GM23248 (cell line): ENCODE data around the gene PWP2. TPM values are rescaled to one million over a fixed set of nuclear protein-coding genes. Genes with fewer than 3 reads are reported as not detected.
"Not testable (repeated sequence)": the region's sequence is repeated elsewhere in the genome, so short reads cannot be mapped to it uniquely, and the experiment has no call there.

Experiments
- DNase-seq: peaks from one replicate; pipeline ENCODE4 v3.0.0-alpha.2; 2015
- H2AFZ ChIP-seq: fragments of 200-600 bp; sonication (generic); 2 replicates; pipeline ENCODE4 v1.6.1; 2016; ENCODE audit warnings: antibody characterized with exemption
- H3F3A ChIP-seq: fragments of 200-600 bp; sonication (generic); 2 replicates; pipeline ENCODE4 v1.6.1; 2016; ENCODE audit warnings: mild to moderate bottlenecking, antibody characterized with exemption, mixed run types; ENCODE audit not compliant: insufficient read depth
- H3K27ac ChIP-seq: fragments of 200-600 bp; sonication (generic); 2 replicates; pipeline ENCODE4 v1.5.1; 2016; ENCODE audit warnings: mild to moderate bottlenecking
- H3K27me3 ChIP-seq: fragments of 200-600 bp; sonication (generic); replicated peaks from 2 replicates; pipeline ENCODE4 v1.6.1; 2016; ENCODE audit warnings: mild to moderate bottlenecking; ENCODE audit not compliant: insufficient read depth
- H3K36me3 ChIP-seq: fragments of 200-600 bp; sonication (generic); 2 replicates; pipeline ENCODE4 v1.6.1; 2016; ENCODE audit warnings: low read depth, mild to moderate bottlenecking
- H3K4me1 ChIP-seq: fragments of 200-600 bp; sonication (generic); 2 replicates; pipeline ENCODE4 v1.6.1; 2016; ENCODE audit warnings: mild to moderate bottlenecking; ENCODE audit not compliant: insufficient read depth
- H3K4me2 ChIP-seq: fragments of 200-600 bp; sonication (generic); one replicate; pipeline ENCODE4 v1.6.1; 2016; ENCODE audit warnings: mild to moderate bottlenecking; ENCODE audit not compliant: unreplicated experiment
- H3K4me3 ChIP-seq: fragments of 200-600 bp; sonication (generic); 2 replicates; pipeline ENCODE4 v1.5.1; 2016; ENCODE audit warnings: mild to moderate bottlenecking
- H3K79me2 ChIP-seq: fragments of 200-600 bp; sonication (generic); 2 replicates; pipeline ENCODE4 v1.6.1; 2016; ENCODE audit warnings: mild to moderate bottlenecking; ENCODE audit not compliant: insufficient read depth
- H3K9ac ChIP-seq: fragments of 200-600 bp; sonication (generic); 2 replicates; pipeline ENCODE4 v1.6.1; 2016; ENCODE audit warnings: mild to moderate bottlenecking
- H3K9me2 ChIP-seq: fragments of 200-600 bp; sonication (generic); 2 replicates; pipeline ENCODE4 v1.6.1; 2016; ENCODE audit warnings: mixed run types, mild to moderate bottlenecking, moderate library complexity; ENCODE audit not compliant: insufficient read depth
- H3K9me3 ChIP-seq: fragments of 200-600 bp; sonication (generic); one replicate; pipeline ENCODE4 v1.6.1; 2017; ENCODE audit warnings: low read depth
- H4K20me1 ChIP-seq: fragments of 200-600 bp; sonication (generic); 2 replicates; pipeline ENCODE4 v1.6.0; 2016; ENCODE audit not compliant: insufficient read depth
- EZH2 ChIP-seq: fragments of 200-600 bp; sonication (generic); IDR thresholded peaks from 2 replicates; pipeline ENCODE4 v1.6.1; 2018; ENCODE audit warnings: antibody characterized with exemption, mild to moderate bottlenecking; ENCODE audit not compliant: insufficient read depth, poor library complexity, severe bottlenecking
- EZH2phosphoT487 ChIP-seq: fragments of 200-600 bp; sonication (generic); IDR thresholded peaks from 2 replicates; pipeline ENCODE4 v1.6.1; 2018; ENCODE audit warnings: antibody characterized with exemption, moderate library complexity, mild to moderate bottlenecking, low read depth; ENCODE audit not compliant: insufficient read depth
- WGBS, 2 experiments: methylation state at CpG; one replicate each; pipeline ENCODE4 v1.1.6; 2015 to 2017; ENCODE audit warnings: low lambda C conversion rate in 2 of 2, low coverage in 1 of 2; ENCODE audit errors: missing lambda C conversion rate in 2 of 2; 5-methylcytosine and 5-hydroxymethylcytosine counted together
- in situ Hi-C: fragments of 300-500 bp; cut with MboI; formaldehyde crosslinking; loops from 2 replicates; pipeline ENCODE4 v1.15.0; 2020
- polyA plus RNA-seq: library from polyadenylated mRNA; unstranded; fragments of >200 nt; fragmentation: Nextera tagmentation; extraction: Ambion mirVana; gene quantifications from 2 replicates; pipeline ENCODE4 v1.2.1, GENCODE V29; 2016
- total RNA-seq: library from RNA; depleted of rRNA; stranded (reverse); fragments of >200 nt; shearing (Covaris generic); gene quantifications from 2 replicates; pipeline ENCODE4 v1.2.3, GENCODE V29; 2014; rRNA removed

Gene PWP2
- total RNA-seq (16.1 and 16.3 TPM in 2 replicates), polyA plus RNA-seq (11.2 and 12.8 TPM in 2 replicates)

DNA sequence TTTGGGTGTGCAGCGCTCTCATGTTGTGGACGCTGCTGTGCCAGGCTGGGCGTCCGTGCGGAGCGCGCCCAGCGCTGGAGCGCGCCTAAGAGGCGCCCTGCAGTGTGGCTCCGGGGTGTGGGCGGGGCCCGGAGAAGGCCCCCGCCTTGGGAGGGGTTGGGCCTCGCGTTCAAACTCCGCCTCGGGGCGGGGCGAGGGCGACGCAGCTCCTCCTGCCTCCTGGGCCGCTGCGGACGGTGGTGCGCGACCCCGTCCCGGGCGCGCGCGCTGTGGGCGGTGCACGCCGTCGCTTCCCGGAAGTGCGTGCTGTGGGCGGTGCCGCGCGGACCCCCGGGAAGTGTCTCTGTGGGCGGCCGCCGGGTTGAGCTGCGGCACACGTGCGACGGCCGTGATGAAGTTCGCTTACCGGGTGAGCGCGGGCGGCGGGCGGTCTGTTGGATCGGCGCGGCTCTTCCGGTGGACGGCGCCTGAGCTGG, at the start of gene PWP2:
Gene PWP2 (plus strand): TSS at position 374 of the 476 bp plus-strand sequence. CDS start 18 bp downstream, at position 392.
- H3K9me3 ChIP-seq, H3K27me3 ChIP-seq, H3K79me2 ChIP-seq, H3K9me2 ChIP-seq, in situ Hi-C loops, H3F3A ChIP-seq, H3K27ac ChIP-seq, H3K36me3 ChIP-seq, H2AFZ ChIP-seq, H3K4me1 ChIP-seq, H4K20me1 ChIP-seq, H3K4me2 ChIP-seq: not testable (repeated sequence)
- Histone ChIP-seq H3K9ac (peak within 1 kb of the TSS; percentile 67), H3K4me3 (peak within 1 kb of the TSS; percentile 64)
- DNase-seq = peak; percentile 46
- 0% methylated on average over 9 of the region's 66 CpGs; no CpG with 5 or more reads in 1 of the 2 experiments for WGBS, 2 experiments

- Histone ChIP-seq H3K79me2 (peaks cover 62% of the 10 kb centered on the region), H3K9ac (no peak overlapping the region), H3K4me3 (no peak overlapping the region), H3K27ac (no peak overlapping the region), H2AFZ (no peak overlapping the region), H3K4me1 (no peaks in the 10 kb centered on the region), H3K36me3 (peaks cover 13% of the 10 kb centered on the region; the same call in 1 of the 2 replicates), H4K20me1 (no peaks in the 10 kb centered on the region), H3K9me2 (no peaks in the 10 kb centered on the region), H3K27me3 (no peaks in the 10 kb centered on the region), H3K9me3 (no peaks in the 10 kb centered on the region), H3K4me2 (no peak overlapping the region), H3F3A (no peaks in the 10 kb centered on the region)
- WGBS, 2 experiments = 94 to 96% methylated on average over 14 to 15 of the region's 15 CpGs
- TF ChIP-seq EZH2 (no peak), EZH2phosphoT487 (no peak)
- in situ Hi-C loops = loop anchor here (25.0 kb wide), 1 partner anchor 529 kb away; the partner anchor contains the start of genes KRTAP10-5 and KRTAP10-6
- no peak for DNase-seq
These were observed 49.1 kb upstream of the PWP2 start for GRCh38 chr21:44057960-44058651.

DNA sequence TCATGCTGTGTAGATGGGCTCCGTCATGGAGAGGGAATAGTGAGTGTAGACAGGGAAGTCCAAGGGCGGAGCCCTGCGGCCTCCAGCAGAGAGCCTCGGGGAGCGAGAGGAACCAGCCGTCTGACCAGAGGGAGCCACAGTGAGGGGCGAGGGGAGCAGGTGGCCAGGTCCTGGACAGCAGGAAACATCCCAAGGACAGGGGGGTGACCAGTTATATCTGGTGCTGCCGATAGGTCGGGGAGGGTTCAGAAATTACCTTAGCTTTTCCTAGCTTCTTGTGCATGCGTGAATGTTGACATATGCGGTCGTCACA, 48.6 kb upstream of the PWP2 start:
- H3K9ac ChIP-seq = no peak overlapping the region
- H3K4me2 ChIP-seq = no peak overlapping the region
- H3K9me2 ChIP-seq = no peaks in the 10 kb centered on the region
- H3F3A ChIP-seq = no peaks in the 10 kb centered on the region
- H3K9me3 ChIP-seq = no peaks in the 10 kb centered on the region
- DNase-seq = no peak
- TF ChIP-seq EZH2 (no peak), EZH2phosphoT487 (no peak)
- peaks cover 57% of the 10 kb centered on the region for H3K79me2 ChIP-seq
- in situ Hi-C loops = loop anchor here (25.0 kb wide), 1 partner anchor 529 kb away; the partner anchor contains the start of genes KRTAP10-5 and KRTAP10-6
- H3K36me3 ChIP-seq = peaks cover 11% of the 10 kb centered on the region; the same call in 1 of the 2 replicates
- H3K4me1 ChIP-seq = no peaks in the 10 kb centered on the region
- H4K20me1 ChIP-seq = no peaks in the 10 kb centered on the region
- no peak overlapping the region for H2AFZ ChIP-seq
- H3K4me3 ChIP-seq = no peak overlapping the region
- WGBS, 2 experiments = 95 to 99% methylated on average over 11 to 12 of the region's 12 CpGs
- no peak overlapping the region for H3K27ac ChIP-seq
- H3K27me3 ChIP-seq = no peaks in the 10 kb centered on the region

DNA sequence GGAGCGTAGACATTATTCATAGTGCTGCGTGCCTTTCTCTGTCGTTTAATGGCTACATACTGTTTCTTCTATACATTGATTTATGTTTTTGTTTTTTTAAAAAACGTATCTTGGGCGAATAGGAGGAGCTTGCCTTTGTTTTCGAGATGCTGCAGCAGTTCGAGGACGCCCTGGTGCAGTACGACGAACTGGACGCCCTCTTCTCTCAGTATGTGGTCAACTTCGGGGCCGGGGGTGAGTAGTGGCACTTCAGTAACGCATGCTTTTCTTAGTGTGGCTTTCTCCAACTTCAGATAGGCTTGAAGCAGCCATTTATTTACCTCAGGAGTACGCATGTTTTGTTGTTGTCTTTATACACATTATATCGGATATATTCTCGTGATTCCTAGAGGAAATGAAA, 48.2 kb upstream of the PWP2 start:
- no peaks in the 10 kb centered on the region for H3K4me1 ChIP-seq
- no peak overlapping the region for H3K4me2 ChIP-seq
- in situ Hi-C loops = loop anchor here (25.0 kb wide), 1 partner anchor 528 kb away; the partner anchor contains the start of genes KRTAP10-5 and KRTAP10-6
- H3K9ac ChIP-seq = no peak overlapping the region
- WGBS, 2 experiments = 92% methylated on average over 17 of the region's 17 CpGs
- no peaks in the 10 kb centered on the region for H3F3A ChIP-seq
- TF ChIP-seq EZH2phosphoT487 (no peak), EZH2 (no peak)
- H3K79me2 ChIP-seq = peaks cover 54% of the 10 kb centered on the region
- no peaks in the 10 kb centered on the region for H3K9me3 ChIP-seq
- no peak for DNase-seq
- H3K4me3 ChIP-seq = no peak overlapping the region
- no peaks in the 10 kb centered on the region for H3K9me2 ChIP-seq
- peaks cover 14% of the 10 kb centered on the region; the same call in 1 of the 2 replicates for H3K36me3 ChIP-seq
- no peak overlapping the region for H3K27ac ChIP-seq
- H3K27me3 ChIP-seq = no peaks in the 10 kb centered on the region
- H4K20me1 ChIP-seq = no peaks in the 10 kb centered on the region
- no peak overlapping the region for H2AFZ ChIP-seq
